Skeletal muscle tissue (tissue), 4 donors: ENCODE data around the gene TRAF1. TPM values are rescaled to one million over a fixed set of nuclear protein-coding genes. Genes with fewer than 3 reads are reported as not detected.
"Not testable (repeated sequence)": the region's sequence is repeated elsewhere in the genome, so short reads cannot be mapped to it uniquely, and the experiment has no call there.

ENCODE experiments used
- H3K27ac ChIP-seq: one replicate; pipeline ENCODE4 v1.7.0; 2013; ENCODE audit warnings: mild to moderate bottlenecking, low read depth, low read length, inconsistent platforms
- H3K27me3 ChIP-seq, 3 donors: one replicate each; pipeline ENCODE4 v1.7.0; 2013; ENCODE audit warnings: low read length in 3 of 3; ENCODE audit not compliant: control insufficient read depth in 3 of 3, insufficient read depth in 3 of 3
- H3K36me3 ChIP-seq, 3 donors: one replicate each; pipeline ENCODE4 v1.7.0; 2013; ENCODE audit warnings: low read length in 3 of 3; ENCODE audit not compliant: control insufficient read depth in 3 of 3, insufficient read depth in 3 of 3
- H3K4me1 ChIP-seq, 3 donors: one replicate each; pipeline ENCODE4 v1.7.0; 2013; ENCODE audit warnings: low read length in 3 of 3, mild to moderate bottlenecking in 3 of 3; ENCODE audit not compliant: control insufficient read depth in 3 of 3, insufficient read depth in 3 of 3
- H3K4me3 ChIP-seq, 3 donors: one replicate each; pipeline ENCODE4 v1.7.0; 2013; ENCODE audit warnings: low read length in 3 of 3
- H3K9ac ChIP-seq, 3 donors: one replicate each; pipeline ENCODE4 v1.7.0; 2013; ENCODE audit warnings: low read length in 3 of 3, mild to moderate bottlenecking in 3 of 3, moderate library complexity in 2 of 3, low read depth in 1 of 3
- H3K9me3 ChIP-seq, 3 donors: one replicate each; pipeline ENCODE4 v1.7.0; 2013; ENCODE audit warnings: low read length in 3 of 3; ENCODE audit not compliant: control insufficient read depth in 3 of 3
- total RNA-seq: library from RNA; depleted of rRNA; stranded (reverse); fragments of >200 nt; gene quantifications from one replicate; pipeline ENCODE4 v1.2.3, GENCODE V29; 2014
- donor health status: Osteomylitis.

The TRAF1 gene
- total RNA-seq = 2.1 TPM

- no peak within 1 kb of the TSS for H3K4me3 ChIP-seq
- peak within 1 kb of the TSS; percentile 8 for H3K27ac ChIP-seq
- H3K9me3 ChIP-seq = no peaks in the 10 kb centered on the region
- H3K27me3 ChIP-seq = no peaks in the 10 kb centered on the region
- peak within 1 kb of the TSS in 2 of 3 donors; percentile 25 to 42 for H3K9ac ChIP-seq
- peaks cover 0 to 2% (median 2%) of the 10 kb centered on the region in 3 donors for H3K36me3 ChIP-seq
- H3K4me1 ChIP-seq = peaks cover 12 to 19% (median 15%) of the 10 kb centered on the region in 3 donors
Measured at GRCh38 chr9:120926397-120926928, at the start of gene TRAF1. Gene TRAF1, minus strand, starts transcription at chr9:120926796. Its CDS starts 721 bp downstream, at chr9:120926075.

- no peak overlapping the region for H3K9ac ChIP-seq
- no peaks in the 10 kb centered on the region for H3K9me3 ChIP-seq
- H3K27ac ChIP-seq = no peak overlapping the region
- H3K4me1 ChIP-seq = no peaks in the 10 kb centered on the region
- no peaks in the 10 kb centered on the region for H3K36me3 ChIP-seq
- H3K4me3 ChIP-seq = no peak overlapping the region
- H3K27me3 ChIP-seq = no peaks in the 10 kb centered on the region
Measured at GRCh38 chr9:120974921-120975320, 48.3 kb upstream of the TRAF1 start.

- Histone ChIP-seq H3K4me1 (no peaks in the 10 kb centered on the region), H3K4me3 (no peak overlapping the region), H3K9ac (no peak overlapping the region), H3K27ac (no peak overlapping the region), H3K9me3 (no peaks in the 10 kb centered on the region), H3K27me3 (no peaks in the 10 kb centered on the region), H3K36me3 (no peaks in the 10 kb centered on the region)
Measured at GRCh38 chr9:120974181-120974580, 47.6 kb upstream of the TRAF1 start.

GRCh38 chr9:120971938-120972337 is 45.3 kb upstream of the TRAF1 start:
- Histone ChIP-seq H3K9ac (no peak overlapping the region), H3K4me3 (no peak overlapping the region), H3K4me1 (no peaks in the 10 kb centered on the region), H3K36me3 (no peaks in the 10 kb centered on the region), H3K9me3 (no peaks in the 10 kb centered on the region), H3K27ac (no peak overlapping the region), H3K27me3 (no peaks in the 10 kb centered on the region)

- not testable (repeated sequence) for H3K9ac ChIP-seq, H3K9me3 ChIP-seq, H3K4me1 ChIP-seq, H3K4me3 ChIP-seq, H3K27me3 ChIP-seq, H3K36me3 ChIP-seq, H3K27ac ChIP-seq
Measured at GRCh38 chr9:120971471-120971870, 44.9 kb upstream of the TRAF1 start.

- H3K9me3 ChIP-seq = no peaks in the 10 kb centered on the region
- H3K4me3 ChIP-seq = no peak overlapping the region
- H3K4me1 ChIP-seq = no peaks in the 10 kb centered on the region
- H3K27ac ChIP-seq = no peak overlapping the region
- H3K9ac ChIP-seq = no peak overlapping the region
- H3K27me3 ChIP-seq = no peaks in the 10 kb centered on the region
- H3K36me3 ChIP-seq = no peaks in the 10 kb centered on the region
Measured at GRCh38 chr9:120970244-120970643, 43.6 kb upstream of the TRAF1 start.

- Histone ChIP-seq H3K4me3 (no peak overlapping the region), H3K4me1 (no peaks in the 10 kb centered on the region), H3K9ac (no peak overlapping the region), H3K9me3 (no peaks in the 10 kb centered on the region), H3K36me3 (no peaks in the 10 kb centered on the region), H3K27ac (no peak overlapping the region), H3K27me3 (no peaks in the 10 kb centered on the region)
Measured at GRCh38 chr9:120966013-120966369, 39.4 kb upstream of the TRAF1 start.

- no peak overlapping the region for H3K9ac ChIP-seq
- no peaks in the 10 kb centered on the region for H3K4me1 ChIP-seq
- no peak overlapping the region for H3K4me3 ChIP-seq
- no peak overlapping the region for H3K27ac ChIP-seq
- peaks cover 0 to 2% (median 0%) of the 10 kb centered on the region in 3 donors for H3K36me3 ChIP-seq
- no peaks in the 10 kb centered on the region for H3K9me3 ChIP-seq
- H3K27me3 ChIP-seq = no peaks in the 10 kb centered on the region
Measured at GRCh38 chr9:120965344-120966012, 38.9 kb upstream of the TRAF1 start.

- H3K9ac ChIP-seq = no peak overlapping the region
- no peaks in the 10 kb centered on the region for H3K9me3 ChIP-seq
- no peaks in the 10 kb centered on the region for H3K4me1 ChIP-seq
- H3K4me3 ChIP-seq = no peak overlapping the region
- H3K27me3 ChIP-seq = no peaks in the 10 kb centered on the region
- no peak overlapping the region for H3K27ac ChIP-seq
- peaks cover 0 to 2% (median 0%) of the 10 kb centered on the region in 3 donors for H3K36me3 ChIP-seq
Measured at GRCh38 chr9:120961936-120962335, 35.3 kb upstream of the TRAF1 start.

- no peaks in the 10 kb centered on the region for H3K4me1 ChIP-seq
- H3K4me3 ChIP-seq = no peak overlapping the region
- H3K27ac ChIP-seq = no peak overlapping the region
- H3K27me3 ChIP-seq = no peaks in the 10 kb centered on the region
- peaks cover 0 to 2% (median 0%) of the 10 kb centered on the region in 3 donors for H3K36me3 ChIP-seq
- no peak overlapping the region for H3K9ac ChIP-seq
- no peaks in the 10 kb centered on the region for H3K9me3 ChIP-seq
Measured at GRCh38 chr9:120960001-120960400, 33.4 kb upstream of the TRAF1 start.
